WTC11 (cell line): Measurements from ENCODE around the gene PTPRN2. TPM values are rescaled to one million over a fixed set of nuclear protein-coding genes. Genes with fewer than 3 reads are reported as not detected.

Experiments used
- ATAC-seq: fragments of 200-7000 bp; cut with Tn5 transposase; 2 replicates; pipeline ENCODE4 v1.10.0; 2021; ENCODE audit warnings: mild to moderate bottlenecking, moderate library complexity
- CTCF ChIA-PET: fragments of 300-600 bp; sonication (Branson Sonifier 250); formaldehyde crosslinking; loops from one replicate; lab custom pipeline; 2021; ENCODE audit warnings: antibody characterized with exemption; lab: Charles Lee
- POLR2A ChIA-PET: fragments of 350-600 bp; sonication (Branson Sonifier 250); formaldehyde crosslinking; loops from one replicate; lab custom pipeline; 2021; ENCODE audit warnings: antibody characterized with exemption; lab: Charles Lee
- DNase-seq: peaks from one replicate; pipeline ENCODE4 v3.0.0; 2021; ENCODE audit warnings: low spot score
- H3K27ac Mint-ChIP-seq: 2 replicates; pipeline ENCODE4 v1.8.0; 2021; ENCODE audit warnings: mixed read lengths
- H3K27me3 Mint-ChIP-seq: 2 replicates; pipeline ENCODE4 v1.8.0; 2021; ENCODE audit warnings: low read depth, mild to moderate bottlenecking, moderate library complexity, mixed read lengths
- H3K36me3 Mint-ChIP-seq: 2 replicates; pipeline ENCODE4 v1.8.0; 2021; ENCODE audit warnings: mixed read lengths
- H3K4me1 Mint-ChIP-seq: 2 replicates; pipeline ENCODE4 v1.8.0; 2022; ENCODE audit warnings: mixed read lengths
- H3K4me3 Mint-ChIP-seq: 2 replicates; pipeline ENCODE4 v1.8.0; 2021; ENCODE audit warnings: mild to moderate bottlenecking, moderate library complexity, mixed read lengths
- H3K9me3 Mint-ChIP-seq: 2 replicates; pipeline ENCODE4 v1.8.0; 2021; ENCODE audit warnings: mixed read lengths
- ELF4 ChIP-seq: sonication (generic); formaldehyde crosslinking; IDR thresholded peaks from 2 replicates; pipeline ENCODE4 v1.8.1; 2022; ENCODE audit warnings: low read depth, mild to moderate bottlenecking, moderate library complexity, missing genetic modification reagents
- GABPB1 ChIP-seq: sonication (generic); formaldehyde crosslinking; IDR thresholded peaks from 2 replicates; pipeline ENCODE4 v1.8.1; 2023; ENCODE audit warnings: mild to moderate bottlenecking, missing genetic modification reagents
- GTF2I ChIP-seq: fragments of 250-450 bp; sonication (Bioruptor Pico); conservative IDR thresholded peaks from 2 replicates; pipeline ENCODE4 v1.4.0; 2021; ENCODE audit warnings: mild to moderate bottlenecking
- NFYB ChIP-seq: sonication (generic); formaldehyde crosslinking; conservative IDR thresholded peaks from 2 replicates; pipeline ENCODE4 v1.8.0; 2022; ENCODE audit warnings: low read depth, missing genetic modification reagents
- OVOL2 ChIP-seq: fragments of 250-450 bp; sonication (Bioruptor Pico); IDR thresholded peaks from 2 replicates; pipeline ENCODE4 v1.9.0; 2021; ENCODE audit warnings: mild to moderate bottlenecking, borderline replicate concordance
- RORB ChIP-seq: fragments of 250-450 bp; sonication (Bioruptor Pico); IDR thresholded peaks from 2 replicates; pipeline ENCODE4 v1.9.0; 2021; ENCODE audit warnings: mild to moderate bottlenecking
- TCF7 ChIP-seq: sonication (generic); formaldehyde crosslinking; IDR thresholded peaks from 2 replicates; pipeline ENCODE4 v1.8.0; 2022; ENCODE audit warnings: mild to moderate bottlenecking, low read depth, missing genetic modification reagents, moderate library complexity
- total RNA-seq: library from RNA; stranded (reverse); gene quantifications from 3 replicates; pipeline ENCODE4 v1.2.3, GENCODE V29; 2021
- TF ChIP-seq, protein P1 (sequence below): sonication (generic); formaldehyde crosslinking; IDR thresholded peaks from 2 replicates; pipeline ENCODE4 v1.8.0; 2023; ENCODE audit warnings: missing genetic modification reagents, mild to moderate bottlenecking, borderline replicate concordance
- TF ChIP-seq, protein P2 (sequence below): sonication (generic); formaldehyde crosslinking; IDR thresholded peaks from 2 replicates; pipeline ENCODE4 v1.8.0; 2022; ENCODE audit warnings: mild to moderate bottlenecking, missing genetic modification reagents
- TF ChIP-seq, protein P3 (sequence below): sonication (generic); formaldehyde crosslinking; IDR thresholded peaks from 2 replicates; pipeline ENCODE4 v1.8.1; 2023; ENCODE audit warnings: mild to moderate bottlenecking, missing genetic modification reagents
- TF ChIP-seq, protein P4 (sequence below): sonication (generic); formaldehyde crosslinking; IDR thresholded peaks from 2 replicates; pipeline ENCODE4 v1.8.0; 2022; ENCODE audit warnings: missing genetic modification reagents
- TF ChIP-seq, protein P5 (sequence below): sonication (generic); formaldehyde crosslinking; IDR thresholded peaks from 2 replicates; pipeline ENCODE4 v1.8.1; 2022; ENCODE audit warnings: mild to moderate bottlenecking, missing genetic modification reagents, moderate library complexity, borderline replicate concordance
- TF ChIP-seq, protein P6 (sequence below): sonication (generic); formaldehyde crosslinking; IDR thresholded peaks from 2 replicates; pipeline ENCODE4 v1.8.0; 2022; ENCODE audit warnings: mild to moderate bottlenecking, missing genetic modification reagents

The PTPRN2 gene
- total RNA-seq, 1 experiment from 2014 or later, result 4.7 TPM

DNA sequence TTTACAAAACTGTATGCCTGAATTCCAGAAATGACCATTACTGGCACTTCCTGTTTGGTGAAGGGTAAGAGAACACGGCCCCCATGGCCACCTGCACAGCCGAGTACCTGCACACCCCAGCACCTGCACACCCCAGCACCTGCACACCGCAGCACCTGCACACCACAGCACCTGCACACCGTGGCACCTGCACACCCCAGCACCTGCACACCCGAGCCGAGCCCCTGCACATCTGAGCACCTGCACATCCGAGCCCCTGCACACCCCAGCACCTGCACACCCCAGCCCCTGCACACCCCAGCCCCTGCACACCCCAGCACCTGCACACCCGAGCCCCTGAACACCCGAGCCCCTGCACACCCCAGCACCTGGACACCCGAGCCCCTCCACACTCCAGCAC is 1007.3 kb downstream of the PTPRN2 start (continued):
- TF ChIP-seq, protein P1, sequence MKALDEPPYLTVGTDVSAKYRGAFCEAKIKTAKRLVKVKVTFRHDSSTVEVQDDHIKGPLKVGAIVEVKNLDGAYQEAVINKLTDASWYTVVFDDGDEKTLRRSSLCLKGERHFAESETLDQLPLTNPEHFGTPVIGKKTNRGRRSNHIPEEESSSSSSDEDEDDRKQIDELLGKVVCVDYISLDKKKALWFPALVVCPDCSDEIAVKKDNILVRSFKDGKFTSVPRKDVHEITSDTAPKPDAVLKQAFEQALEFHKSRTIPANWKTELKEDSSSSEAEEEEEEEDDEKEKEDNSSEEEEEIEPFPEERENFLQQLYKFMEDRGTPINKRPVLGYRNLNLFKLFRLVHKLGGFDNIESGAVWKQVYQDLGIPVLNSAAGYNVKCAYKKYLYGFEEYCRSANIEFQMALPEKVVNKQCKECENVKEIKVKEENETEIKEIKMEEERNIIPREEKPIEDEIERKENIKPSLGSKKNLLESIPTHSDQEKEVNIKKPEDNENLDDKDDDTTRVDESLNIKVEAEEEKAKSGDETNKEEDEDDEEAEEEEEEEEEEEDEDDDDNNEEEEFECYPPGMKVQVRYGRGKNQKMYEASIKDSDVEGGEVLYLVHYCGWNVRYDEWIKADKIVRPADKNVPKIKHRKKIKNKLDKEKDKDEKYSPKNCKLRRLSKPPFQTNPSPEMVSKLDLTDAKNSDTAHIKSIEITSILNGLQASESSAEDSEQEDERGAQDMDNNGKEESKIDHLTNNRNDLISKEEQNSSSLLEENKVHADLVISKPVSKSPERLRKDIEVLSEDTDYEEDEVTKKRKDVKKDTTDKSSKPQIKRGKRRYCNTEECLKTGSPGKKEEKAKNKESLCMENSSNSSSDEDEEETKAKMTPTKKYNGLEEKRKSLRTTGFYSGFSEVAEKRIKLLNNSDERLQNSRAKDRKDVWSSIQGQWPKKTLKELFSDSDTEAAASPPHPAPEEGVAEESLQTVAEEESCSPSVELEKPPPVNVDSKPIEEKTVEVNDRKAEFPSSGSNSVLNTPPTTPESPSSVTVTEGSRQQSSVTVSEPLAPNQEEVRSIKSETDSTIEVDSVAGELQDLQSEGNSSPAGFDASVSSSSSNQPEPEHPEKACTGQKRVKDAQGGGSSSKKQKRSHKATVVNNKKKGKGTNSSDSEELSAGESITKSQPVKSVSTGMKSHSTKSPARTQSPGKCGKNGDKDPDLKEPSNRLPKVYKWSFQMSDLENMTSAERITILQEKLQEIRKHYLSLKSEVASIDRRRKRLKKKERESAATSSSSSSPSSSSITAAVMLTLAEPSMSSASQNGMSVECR (CRISPR knock-in tag), result no peak
- TF ChIP-seq GTF2I (CRISPR knock-in tag) (no peak), NFYB (CRISPR knock-in tag) (no peak), ELF4 (CRISPR knock-in tag) (no peak), OVOL2 (CRISPR knock-in tag) (no peak)
- TF ChIP-seq, protein P2, sequence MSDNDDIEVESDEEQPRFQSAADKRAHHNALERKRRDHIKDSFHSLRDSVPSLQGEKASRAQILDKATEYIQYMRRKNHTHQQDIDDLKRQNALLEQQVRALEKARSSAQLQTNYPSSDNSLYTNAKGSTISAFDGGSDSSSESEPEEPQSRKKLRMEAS (CRISPR knock-in tag), result no peak
- TF ChIP-seq, protein P3, sequence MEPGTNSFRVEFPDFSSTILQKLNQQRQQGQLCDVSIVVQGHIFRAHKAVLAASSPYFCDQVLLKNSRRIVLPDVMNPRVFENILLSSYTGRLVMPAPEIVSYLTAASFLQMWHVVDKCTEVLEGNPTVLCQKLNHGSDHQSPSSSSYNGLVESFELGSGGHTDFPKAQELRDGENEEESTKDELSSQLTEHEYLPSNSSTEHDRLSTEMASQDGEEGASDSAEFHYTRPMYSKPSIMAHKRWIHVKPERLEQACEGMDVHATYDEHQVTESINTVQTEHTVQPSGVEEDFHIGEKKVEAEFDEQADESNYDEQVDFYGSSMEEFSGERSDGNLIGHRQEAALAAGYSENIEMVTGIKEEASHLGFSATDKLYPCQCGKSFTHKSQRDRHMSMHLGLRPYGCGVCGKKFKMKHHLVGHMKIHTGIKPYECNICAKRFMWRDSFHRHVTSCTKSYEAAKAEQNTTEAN (CRISPR knock-in tag), result no peak
- TF ChIP-seq, all 79 proteins: peak for 0

DNA sequence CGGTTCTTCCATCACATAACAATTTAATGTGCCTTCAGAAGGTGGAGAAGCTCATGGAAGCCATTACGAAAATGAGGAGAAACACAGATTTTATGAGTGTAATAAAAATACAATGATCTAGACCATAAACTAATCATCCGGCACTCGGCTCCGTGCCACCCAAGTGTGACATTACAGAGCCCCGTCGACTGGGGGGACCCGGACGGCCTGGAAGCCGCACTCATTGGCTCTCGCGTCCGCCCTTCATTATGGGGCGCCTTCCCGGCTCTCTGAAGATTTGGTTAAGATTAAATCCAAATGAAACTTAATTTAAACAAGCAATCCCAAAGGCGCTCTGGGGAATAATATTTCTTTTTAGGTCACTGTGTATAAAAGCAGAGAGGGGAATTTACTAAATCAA is 1008.2 kb downstream of the PTPRN2 start:
- H3K36me3 Mint-ChIP-seq, result no peaks in the 10 kb centered on the region; the same call in 1 of the 2 replicates
- H3K4me3 Mint-ChIP-seq, result no peak overlapping the region
- POLR2A ChIA-PET, result no interaction called here
- CTCF ChIA-PET, result interaction anchor here (0.8 kb wide), 1 partner anchor 105 kb away, joined by 3 read pairs; no protein-coding TSS in a partner anchor
- H3K27me3 Mint-ChIP-seq, result peaks cover 79% of the 10 kb centered on the region
- H3K4me1 Mint-ChIP-seq, result peaks cover 6% of the 10 kb centered on the region; the same call in 1 of the 2 replicates
- DNase-seq (peak; percentile 9), ATAC-seq (no peak)
- H3K27ac Mint-ChIP-seq, result no peak overlapping the region
- peaks cover 12% of the 10 kb centered on the region for H3K9me3 Mint-ChIP-seq
- TF ChIP-seq, protein P4, sequence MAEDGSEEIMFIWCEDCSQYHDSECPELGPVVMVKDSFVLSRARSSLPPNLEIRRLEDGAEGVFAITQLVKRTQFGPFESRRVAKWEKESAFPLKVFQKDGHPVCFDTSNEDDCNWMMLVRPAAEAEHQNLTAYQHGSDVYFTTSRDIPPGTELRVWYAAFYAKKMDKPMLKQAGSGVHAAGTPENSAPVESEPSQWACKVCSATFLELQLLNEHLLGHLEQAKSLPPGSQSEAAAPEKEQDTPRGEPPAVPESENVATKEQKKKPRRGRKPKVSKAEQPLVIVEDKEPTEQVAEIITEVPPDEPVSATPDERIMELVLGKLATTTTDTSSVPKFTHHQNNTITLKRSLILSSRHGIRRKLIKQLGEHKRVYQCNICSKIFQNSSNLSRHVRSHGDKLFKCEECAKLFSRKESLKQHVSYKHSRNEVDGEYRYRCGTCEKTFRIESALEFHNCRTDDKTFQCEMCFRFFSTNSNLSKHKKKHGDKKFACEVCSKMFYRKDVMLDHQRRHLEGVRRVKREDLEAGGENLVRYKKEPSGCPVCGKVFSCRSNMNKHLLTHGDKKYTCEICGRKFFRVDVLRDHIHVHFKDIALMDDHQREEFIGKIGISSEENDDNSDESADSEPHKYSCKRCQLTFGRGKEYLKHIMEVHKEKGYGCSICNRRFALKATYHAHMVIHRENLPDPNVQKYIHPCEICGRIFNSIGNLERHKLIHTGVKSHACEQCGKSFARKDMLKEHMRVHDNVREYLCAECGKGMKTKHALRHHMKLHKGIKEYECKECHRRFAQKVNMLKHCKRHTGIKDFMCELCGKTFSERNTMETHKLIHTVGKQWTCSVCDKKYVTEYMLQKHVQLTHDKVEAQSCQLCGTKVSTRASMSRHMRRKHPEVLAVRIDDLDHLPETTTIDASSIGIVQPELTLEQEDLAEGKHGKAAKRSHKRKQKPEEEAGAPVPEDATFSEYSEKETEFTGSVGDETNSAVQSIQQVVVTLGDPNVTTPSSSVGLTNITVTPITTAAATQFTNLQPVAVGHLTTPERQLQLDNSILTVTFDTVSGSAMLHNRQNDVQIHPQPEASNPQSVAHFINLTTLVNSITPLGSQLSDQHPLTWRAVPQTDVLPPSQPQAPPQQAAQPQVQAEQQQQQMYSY (CRISPR knock-in tag), result no peak
- no peak for TF ChIP-seq GABPB1 (CRISPR knock-in tag)
- no peak for TF ChIP-seq RORB
- TF ChIP-seq, protein P5, sequence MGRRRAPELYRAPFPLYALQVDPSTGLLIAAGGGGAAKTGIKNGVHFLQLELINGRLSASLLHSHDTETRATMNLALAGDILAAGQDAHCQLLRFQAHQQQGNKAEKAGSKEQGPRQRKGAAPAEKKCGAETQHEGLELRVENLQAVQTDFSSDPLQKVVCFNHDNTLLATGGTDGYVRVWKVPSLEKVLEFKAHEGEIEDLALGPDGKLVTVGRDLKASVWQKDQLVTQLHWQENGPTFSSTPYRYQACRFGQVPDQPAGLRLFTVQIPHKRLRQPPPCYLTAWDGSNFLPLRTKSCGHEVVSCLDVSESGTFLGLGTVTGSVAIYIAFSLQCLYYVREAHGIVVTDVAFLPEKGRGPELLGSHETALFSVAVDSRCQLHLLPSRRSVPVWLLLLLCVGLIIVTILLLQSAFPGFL (CRISPR knock-in tag), result no peak
- TF ChIP-seq, protein P1 (CRISPR knock-in tag), result no peak
- no peak for TF ChIP-seq TCF7
- TF ChIP-seq, protein P6, sequence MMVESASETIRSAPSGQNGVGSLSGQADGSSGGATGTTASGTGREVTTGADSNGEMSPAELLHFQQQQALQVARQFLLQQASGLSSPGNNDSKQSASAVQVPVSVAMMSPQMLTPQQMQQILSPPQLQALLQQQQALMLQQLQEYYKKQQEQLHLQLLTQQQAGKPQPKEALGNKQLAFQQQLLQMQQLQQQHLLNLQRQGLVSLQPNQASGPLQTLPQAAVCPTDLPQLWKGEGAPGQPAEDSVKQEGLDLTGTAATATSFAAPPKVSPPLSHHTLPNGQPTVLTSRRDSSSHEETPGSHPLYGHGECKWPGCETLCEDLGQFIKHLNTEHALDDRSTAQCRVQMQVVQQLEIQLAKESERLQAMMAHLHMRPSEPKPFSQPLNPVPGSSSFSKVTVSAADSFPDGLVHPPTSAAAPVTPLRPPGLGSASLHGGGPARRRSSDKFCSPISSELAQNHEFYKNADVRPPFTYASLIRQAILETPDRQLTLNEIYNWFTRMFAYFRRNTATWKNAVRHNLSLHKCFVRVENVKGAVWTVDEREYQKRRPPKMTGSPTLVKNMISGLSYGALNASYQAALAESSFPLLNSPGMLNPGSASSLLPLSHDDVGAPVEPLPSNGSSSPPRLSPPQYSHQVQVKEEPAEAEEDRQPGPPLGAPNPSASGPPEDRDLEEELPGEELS, result no peak
